NCI-H1092 treated with DMSO at 0.1 percent for 48 hours (cell line): ENCODE results near the gene CNTROB.
"Not testable (repeated sequence)": the region's sequence is repeated elsewhere in the genome, so short reads cannot be mapped to it uniquely, and the experiment has no call there.

Experiments used
- DNase-seq: peaks from one replicate; lab custom pipeline; 2025; lab: John Stamatoyannopoulos, UW

Gene CNTROB

DNA sequence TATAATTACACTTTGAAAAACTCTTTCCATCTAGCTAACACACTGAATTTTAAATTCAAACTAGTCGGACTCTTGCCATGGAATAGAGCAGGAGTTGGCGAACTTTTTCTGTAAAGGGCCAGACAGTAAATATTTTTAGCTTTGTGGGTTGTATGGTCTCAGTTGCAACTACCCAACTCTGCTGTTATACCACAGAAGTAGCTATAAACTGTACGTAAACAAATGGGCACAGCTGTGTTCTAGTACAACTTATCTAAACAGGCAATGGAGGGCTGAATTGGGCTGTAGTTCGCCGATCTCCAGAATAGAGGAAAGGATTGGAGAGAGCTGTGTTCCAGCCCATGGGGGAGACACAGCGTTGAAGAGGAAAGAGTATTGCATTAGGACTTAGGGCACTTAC lies 8.7 kb downstream of the CNTROB start:
- DNase-seq, result no peak

DNA sequence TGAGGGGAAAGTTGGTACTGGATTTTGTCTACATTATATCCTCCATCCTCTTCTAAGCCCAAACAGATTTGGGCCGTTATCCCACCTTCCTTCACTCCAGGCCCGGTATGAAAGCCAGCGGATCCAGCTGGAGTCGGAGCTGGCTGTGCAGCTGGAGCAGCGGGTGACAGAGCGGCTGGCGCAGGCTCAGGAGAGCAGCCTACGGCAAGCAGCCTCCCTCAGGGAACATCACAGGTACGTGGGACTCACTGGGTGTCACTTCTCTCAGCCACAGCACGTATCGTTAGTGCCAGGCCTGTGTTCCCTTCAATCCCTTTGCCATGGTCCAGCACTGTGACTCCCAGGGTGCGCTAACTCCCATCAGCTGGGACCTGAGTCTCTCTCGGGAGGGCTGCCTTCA lies 11.3 kb downstream of the CNTROB start:
- DNase-seq, result no peak

DNA sequence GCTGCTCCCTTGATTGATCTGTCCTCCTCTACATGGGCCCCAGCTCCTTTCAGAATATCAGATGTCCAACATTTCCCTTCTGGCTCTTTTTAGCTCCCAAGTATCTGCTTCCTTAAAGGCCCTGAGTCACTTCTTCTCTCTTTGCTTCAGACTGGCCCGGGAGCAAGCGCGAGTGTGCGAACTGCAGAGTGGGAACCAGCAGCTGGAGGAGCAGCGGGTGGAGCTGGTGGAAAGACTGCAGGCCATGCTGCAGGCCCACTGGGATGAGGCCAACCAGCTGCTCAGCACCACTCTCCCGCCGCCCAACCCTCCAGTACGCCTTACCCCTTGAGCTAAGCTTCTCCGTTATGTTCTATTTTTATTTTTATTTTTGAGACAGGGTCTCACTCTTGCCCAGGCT lies 12.3 kb downstream of the CNTROB start:
- no peak for DNase-seq

DNA sequence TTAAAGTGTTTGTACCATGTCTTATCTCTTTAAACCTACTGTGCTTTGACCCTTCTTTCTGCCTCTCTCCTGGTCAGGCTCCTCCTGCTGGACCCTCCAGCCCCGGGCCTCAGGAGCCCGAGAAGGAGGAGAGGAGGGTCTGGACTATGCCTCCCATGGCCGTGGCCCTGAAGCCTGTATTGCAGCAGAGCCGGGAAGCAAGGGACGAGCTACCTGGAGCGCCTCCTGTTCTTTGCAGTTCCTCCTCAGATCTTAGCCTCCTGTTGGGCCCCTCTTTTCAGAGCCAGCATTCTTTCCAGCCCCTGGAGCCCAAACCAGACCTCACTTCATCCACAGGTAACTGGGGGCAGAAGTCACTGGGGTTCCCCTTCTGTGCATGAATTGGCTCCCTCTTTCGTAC lies 13.6 kb downstream of the CNTROB start:
- DNase-seq, result no peak

DNA sequence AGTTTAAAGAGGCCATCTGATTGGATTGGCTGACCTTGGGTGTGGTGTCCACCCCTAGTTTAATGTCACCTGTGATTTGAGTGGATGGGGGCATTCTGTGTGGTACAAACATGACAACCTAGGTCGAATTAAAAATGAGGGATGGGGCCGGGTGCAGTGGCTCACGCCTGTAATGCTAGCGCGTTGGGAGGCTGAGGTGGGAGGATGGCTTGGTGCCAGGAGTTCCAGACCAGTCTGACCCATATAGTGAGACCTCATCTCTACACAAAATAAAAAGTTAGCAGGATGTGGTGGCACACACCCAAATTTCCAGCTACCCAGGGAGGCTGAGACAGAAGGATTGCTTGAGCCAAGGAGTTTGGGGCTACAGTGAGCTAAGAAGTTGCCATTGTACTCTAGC lies 14.4 kb downstream of the CNTROB start:
- DNase-seq, result no peak

DNA sequence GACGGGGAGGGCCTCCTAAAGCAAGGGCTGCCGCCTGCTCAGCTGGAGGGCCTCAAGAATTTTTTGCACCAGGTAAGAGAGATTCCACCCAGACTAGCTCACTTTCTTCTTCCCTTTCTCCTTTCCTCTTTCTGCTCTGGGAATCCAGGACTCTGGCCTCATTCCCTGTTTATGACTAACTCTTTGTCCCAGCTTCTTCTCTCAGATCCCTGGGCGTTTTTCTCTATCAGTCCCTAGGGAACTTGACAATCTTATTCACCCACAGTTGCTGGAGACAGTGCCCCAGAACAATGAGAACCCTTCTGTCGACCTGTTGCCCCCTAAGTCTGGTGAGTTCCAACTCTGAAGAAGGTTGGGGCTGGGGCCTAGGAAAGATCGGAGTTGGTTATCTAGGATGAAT lies 15.6 kb downstream of the CNTROB start:
- DNase-seq, result no peak

DNA sequence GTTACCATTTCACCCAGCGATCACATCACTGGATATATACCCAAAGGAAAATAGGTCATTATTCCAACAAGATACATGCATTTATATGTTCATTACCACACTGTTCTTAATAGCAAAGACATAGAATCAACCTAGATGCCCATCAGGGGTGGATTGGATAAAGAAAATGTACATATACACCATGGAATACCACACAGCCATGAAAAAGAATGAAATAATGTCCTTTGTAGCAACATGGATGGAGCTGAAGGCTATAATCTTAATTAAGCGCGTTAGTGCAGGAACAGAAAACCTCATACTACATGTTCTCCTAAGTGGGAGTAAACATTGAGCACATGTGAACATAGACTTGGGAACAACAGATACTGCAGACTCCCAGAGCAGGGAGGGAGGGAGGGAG lies 18.6 kb downstream of the CNTROB start:
- DNase-seq, result no peak

DNA sequence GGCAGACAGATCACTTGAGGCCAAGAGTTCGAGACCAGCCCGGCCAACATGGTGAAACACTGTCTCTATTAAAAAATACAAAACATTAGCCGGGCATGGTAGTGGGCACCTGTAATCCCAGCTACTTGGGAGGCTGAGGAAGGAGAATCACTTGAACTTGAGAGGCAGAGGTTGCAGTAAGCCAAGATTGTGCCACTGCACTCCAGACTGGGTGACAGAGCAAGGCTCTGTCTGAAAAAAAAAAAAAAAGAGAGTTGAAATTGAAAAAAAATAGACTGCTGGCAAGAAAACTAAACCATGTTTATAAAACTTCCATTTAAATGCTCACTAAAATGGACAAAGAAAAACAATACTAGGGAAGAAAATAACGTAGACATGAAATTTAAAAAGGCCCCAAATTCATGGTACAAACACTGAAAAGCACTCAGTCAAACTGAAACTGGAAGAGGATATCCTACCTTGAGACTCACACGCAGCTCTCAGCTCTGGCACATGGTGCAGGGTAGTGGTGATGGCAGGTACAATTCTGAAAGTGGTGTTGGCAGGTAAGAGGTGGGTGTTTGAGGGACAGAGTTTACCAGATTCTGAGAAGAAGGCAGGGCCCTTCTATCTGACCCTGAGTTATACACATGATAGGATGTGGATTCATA lies 19.3 kb downstream of the CNTROB start:
- no peak for DNase-seq

DNA sequence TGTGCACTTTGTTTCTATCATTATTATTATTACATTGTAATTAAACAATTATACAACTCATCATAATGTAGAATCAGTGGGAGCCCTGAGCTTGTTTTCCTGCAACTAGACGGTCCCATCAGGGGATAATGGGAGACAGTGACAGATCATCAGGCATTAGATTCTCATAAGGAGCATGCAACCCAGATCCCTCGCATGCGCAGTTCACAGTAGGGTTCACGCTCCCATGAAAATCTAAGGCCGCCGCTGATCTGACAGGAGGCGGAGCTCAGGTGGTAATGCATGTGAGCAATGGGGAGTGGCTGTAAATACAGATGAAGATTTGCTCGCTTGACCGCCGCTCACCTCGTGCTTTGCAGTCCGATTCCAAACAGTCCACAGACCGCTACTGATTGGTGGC lies 21.3 kb downstream of the CNTROB start:
- DNase-seq, result not testable (repeated sequence)

DNA sequence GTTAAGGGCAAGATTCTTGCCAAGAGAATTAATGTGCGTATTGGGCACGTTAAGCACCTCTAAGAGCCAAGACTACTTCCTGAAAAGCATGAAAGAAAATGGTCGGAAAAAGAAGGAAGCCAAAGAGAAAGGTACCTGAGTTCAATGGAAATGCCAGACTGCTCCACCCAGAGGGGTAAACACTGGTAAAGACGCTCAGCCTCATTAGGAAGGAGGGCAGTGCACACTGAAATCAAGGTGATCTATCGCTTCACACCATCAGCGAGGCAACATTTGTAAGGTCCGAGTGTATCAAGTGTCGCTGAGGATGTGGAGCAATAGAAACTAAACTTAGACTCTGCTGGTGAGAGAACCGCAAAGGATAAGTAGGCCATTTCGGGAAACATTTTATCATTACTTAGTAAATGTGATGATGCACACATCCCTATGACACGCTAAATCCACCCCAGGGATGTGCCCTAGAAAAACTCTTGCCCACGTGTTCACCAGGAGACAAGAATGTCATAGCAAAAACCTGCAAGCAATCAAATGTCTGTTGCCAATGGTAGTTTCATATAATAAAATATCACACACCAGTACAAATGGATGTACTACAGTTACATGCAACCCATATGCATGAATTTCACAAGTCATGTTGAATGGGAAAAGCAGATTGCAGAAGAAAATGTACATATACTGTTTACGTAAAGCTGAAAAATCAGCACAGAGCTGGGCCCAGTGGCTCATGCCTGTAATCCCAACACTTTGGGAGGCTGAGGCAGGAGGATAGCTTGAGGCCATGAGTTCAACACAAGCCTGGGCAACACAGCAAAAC lies 23.6 kb downstream of the CNTROB start:
- no peak for DNase-seq

DNA sequence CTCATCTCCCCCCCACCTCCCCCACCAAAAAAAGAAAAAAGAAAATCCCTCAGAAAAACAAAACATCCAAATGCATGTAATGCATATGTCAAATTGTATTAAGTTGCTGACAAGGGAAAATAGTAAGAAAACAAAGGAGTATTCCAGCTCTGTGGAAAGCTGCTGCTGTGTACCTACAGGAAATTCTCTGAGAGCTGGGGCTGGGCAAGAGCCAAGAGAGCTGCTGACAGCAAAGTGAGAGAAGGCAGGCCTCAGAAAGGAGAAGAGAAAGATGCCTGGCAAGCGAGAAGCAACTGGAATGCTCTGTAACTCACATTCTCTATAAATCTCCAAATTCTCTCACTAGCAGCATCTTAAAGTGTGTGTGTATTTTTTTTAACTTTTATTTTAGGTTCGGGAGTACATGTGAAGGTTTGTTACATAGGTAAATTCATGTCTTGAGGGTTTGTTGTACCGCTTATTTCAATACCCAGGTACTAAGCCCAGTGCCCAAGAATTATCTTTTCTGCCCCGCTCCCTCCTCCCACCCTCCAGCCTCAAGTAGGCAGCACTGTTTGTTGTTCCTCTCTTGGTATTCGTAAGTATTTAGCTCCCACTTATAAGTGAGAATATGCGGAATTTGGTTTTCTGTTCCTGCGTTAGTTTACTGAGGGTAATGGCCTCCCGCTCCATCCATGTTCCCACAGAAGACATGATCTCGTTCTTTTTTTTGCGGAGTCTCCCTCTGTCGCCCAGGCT lies 24.4 kb downstream of the CNTROB start:
- no peak for DNase-seq

DNA sequence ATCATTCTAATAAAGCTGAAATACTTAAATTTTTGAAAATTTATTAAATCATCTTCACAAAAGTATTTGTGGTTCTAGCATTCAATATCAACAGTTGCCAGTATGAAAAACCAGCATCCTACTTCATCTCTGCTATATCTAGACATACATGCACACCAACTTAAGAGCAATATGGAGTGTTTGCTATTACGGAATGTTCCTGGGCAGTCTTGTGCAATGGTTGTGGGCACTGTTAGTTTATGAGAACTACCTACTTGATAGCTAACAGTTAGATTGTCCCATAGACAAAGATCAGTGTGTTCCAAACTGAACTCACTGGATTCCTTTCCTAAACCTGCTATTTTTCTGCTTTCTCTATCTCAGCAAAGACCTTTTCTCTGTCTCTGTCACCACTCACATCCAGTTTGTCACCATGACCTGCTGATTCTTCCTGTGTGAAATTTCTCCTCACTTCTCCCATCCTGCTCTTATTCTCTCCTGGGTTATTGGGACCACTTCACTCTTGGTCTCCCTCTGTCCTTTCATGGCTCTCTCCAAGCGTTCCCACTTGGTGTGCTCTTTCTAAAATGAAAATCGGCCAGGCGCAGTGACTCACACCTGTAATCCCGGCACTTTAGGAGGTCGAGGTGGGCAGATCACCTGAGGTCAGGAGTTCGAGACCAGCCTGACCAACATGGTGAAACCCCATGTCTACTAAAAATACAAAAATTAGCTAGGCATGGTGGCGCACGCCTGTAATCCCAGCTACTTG lies 27.7 kb downstream of the CNTROB start:
- DNase-seq, result no peak

DNA sequence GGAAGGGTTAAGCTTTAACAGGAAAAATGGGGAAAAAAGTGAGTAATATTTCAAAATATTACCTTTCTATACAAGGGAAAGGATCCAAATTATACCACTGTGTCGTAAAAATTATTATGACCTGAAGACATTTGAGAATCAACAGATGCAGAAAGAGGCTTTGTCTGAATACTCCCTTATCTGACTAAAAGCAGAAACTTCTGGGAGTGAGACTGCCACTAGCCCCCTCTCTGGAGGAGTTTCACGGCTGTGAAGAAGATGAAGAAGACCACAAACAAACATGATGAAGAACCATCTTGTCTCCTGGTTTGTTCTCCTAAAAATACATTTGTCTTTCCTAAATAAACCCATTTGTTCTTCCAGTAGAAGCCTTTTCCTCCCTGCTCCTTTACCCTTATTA lies 29.4 kb downstream of the CNTROB start:
- no peak for DNase-seq

DNA sequence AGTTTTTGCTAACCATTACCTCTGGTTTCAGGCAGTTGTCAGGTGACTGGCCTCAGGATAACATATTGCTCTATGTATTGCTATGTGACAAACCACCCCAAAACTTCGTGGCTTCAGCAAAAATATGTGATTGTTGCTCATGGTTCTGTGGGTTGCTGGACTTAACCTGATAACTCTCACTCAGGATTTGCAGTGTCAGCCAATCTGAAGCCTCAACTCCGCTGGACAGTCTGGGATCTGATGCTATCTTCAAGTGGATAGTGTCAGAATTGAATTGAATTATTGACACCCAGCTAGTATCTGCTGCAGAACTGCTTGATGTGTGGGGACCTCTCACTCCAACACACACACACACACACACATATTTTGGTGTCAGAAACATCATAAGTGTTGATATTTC lies 35.7 kb downstream of the CNTROB start:
- no peak for DNase-seq

DNA sequence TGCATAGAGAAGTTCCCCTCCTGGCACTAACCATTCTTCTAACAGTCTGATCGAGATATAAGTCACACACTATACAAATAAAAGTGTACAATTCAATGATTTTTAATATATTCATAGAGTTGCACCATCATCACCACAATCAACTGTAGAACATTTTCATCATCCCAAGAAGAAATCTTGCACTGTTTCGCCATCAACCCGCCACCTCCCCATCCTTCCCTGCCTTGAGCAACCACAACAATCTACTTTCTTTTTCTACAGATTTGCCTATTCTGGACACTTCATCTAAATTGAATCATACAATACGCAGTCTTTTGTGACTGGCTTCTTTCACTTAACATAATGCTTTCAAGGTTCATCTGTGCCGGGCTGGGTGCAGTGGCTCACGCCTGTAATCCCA lies 37.4 kb downstream of the CNTROB start:
- DNase-seq, result no peak

DNA sequence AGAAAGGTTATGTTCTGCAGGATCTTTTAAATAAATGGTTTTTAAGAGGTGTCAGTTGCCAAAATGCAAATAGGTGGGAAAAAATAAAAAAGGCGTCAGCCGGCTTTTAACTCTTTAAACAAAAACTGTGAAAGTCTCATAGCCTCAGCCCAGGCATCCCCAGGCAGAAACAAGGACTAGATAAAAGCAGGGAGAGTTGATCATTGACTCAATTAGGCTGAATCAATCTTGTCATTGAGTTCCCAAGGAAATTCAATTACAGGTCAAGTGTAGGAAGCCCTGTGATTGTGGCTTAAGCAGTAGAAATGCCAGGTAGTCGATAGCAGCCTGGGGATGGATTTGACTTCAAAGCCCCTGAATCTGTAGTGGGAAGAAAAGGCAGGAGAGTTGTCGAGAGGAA lies 39.6 kb downstream of the CNTROB start:
- DNase-seq, result no peak

DNA sequence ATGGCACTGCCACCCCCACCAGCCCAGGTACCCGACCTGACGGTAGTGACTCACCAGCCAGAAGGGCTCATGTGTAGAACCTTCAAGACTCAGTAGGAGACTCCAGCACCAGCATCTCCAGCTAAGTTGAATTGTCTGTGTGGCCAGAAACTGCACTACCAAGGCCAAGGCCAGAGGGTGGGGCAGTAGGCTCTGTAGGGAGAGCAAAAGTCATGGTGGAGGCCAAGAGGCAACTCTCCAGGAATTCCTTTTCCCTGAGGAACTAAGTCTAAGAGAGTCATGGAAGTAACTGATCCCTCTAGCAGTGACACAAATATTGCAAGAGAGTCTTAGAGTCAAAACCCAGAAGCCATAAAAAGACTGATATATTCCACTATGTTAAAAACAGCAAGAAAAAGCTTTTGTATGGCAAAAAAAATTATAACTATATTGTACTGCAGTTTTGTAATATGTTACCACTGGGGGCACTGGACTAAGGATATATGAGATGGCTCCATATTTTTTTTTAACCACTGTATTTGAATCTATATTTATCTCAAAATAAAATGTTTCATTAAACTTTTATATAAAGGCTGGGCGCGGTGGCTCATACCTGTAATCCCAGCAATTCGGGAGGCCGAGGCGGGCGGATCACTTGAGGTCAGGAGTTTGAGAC lies 40.3 kb downstream of the CNTROB start:
- no peak for DNase-seq

DNA sequence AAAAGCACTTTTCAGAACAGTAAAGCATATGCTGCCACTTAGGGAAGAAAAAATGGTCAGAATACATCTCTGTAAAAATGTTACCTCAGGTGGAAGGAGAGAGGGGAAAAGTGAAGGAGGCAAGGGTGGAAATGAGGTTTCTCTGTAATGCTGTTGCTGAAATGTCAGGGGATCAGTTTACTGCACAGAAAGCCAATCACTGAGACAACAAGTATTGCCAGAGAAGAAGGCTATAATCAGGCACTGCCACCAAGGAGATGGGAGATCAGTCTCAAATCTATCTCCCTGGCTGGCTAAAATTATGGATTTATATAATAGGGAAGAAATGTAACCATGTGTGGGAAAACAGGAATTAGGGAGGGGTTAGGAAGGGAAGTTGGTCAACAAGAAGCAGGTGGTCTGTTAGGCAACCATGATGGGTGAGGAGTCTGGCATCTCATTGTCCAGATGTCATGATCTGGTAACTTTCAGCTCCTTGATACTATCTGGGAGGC lies 42.7 kb downstream of the CNTROB start:
- DNase-seq, result no peak

DNA sequence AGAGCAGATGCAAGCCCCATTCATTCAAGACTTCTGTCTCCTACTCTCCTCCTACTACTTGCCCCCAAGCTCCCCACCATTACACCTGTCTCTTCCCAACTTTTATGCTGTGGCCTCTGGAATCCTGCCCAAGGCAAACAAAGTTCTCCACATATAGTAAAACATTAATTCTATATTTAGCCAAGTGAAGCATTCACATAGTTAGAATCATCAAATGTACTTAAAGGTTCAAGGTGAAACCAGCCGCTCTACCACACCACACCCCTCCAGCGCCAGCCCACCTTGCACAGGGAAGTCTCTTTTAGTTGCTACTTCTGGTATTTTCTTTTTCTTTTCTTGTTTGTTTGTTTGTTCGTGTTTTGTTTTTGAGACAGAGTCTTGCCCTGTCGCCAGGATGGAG lies 45.0 kb downstream of the CNTROB start:
- DNase-seq, result no peak

DNA sequence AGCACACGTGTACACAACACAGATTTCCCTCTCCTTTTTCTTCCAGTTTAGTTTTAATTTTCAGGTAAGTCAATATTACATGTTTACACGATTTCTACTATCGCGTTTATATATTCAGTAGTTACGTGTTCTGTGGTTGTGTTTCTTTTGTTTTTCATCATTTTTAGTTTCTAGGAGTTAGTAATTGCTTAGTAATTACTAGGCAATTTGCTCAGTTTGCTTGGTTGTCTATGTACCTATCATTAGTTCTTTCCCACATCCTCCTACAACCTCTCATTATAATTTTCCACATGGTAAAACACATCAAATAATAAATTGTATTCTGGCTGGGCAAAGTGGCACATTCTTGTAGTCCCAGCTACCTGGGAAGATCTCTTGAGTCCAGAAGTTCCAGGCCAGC lies 45.8 kb downstream of the CNTROB start:
- DNase-seq, result no peak

DNA sequence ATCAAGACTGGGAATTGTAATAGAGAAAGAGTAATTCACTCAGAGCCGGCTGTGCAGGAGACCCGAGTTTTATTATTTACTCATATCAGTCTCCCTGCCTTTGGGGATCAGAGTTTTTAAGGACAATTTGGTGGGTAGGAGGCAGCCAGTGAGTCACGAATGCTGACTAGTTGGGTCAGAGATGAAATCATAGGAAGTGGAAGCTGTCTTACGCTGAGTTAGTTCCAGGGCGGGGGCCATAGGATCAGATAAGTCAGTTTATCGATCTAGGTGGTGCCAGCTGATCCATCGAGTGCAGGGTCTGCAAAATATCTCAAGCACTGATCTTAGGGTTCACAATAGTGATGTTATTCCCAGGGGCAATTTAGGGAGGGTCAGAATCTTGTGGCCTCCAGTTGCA lies 50.2 kb downstream of the CNTROB start:
- no peak for DNase-seq

DNA sequence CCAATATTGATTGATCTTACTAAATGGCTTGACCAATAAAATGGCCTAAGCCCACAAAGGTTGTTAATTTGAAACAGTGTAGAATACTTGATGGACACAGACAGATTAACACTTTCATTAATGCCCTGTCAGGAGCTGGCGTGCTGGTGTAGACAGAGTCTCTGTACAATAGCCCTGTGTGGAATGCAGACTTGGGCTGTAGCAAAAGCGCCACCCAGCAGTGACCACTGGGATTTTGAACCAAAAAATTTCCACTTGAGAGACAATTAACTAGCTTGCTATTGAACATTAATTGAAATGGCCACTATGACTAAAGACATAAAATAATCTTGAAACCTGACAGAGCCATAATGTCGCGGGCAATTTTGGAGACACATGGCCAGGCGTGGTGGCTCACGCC lies 50.7 kb downstream of the CNTROB start:
- no peak for DNase-seq
